Uterus (tissue), 4 donors: Measurements from ENCODE around the gene MYO16. TPM values are rescaled to one million over a fixed set of nuclear protein-coding genes. Genes with fewer than 3 reads are reported as not detected.

Experiments used
- DNase-seq, 2 donors: peaks; one replicate each; pipeline ENCODE4 v3.0.0-alpha.2; 2019 to 2020
- H3K27ac ChIP-seq, 2 donors: fragments of 200-600 bp; sonication (generic); 1 replicate in 1 of 2; 2 replicates in 1 of 2; pipeline ENCODE4 v1.5.1; 2016 to 2018
- H3K27me3 ChIP-seq, 2 donors: fragments of 200-600 bp; sonication (generic); one replicate each; pipeline ENCODE4 v1.5.1; 2018 to 2019; ENCODE audit warnings: control low read depth in 1 of 2
- H3K36me3 ChIP-seq, 2 donors: fragments of 200-600 bp; sonication (generic); one replicate each; pipeline ENCODE4 v1.5.1; 2019; ENCODE audit warnings: control low read depth in 1 of 2
- H3K4me1 ChIP-seq, 2 donors: fragments of 200-600 bp; sonication (generic); one replicate each; pipeline ENCODE4 v1.5.1; 2018 to 2019; ENCODE audit warnings: control low read depth in 1 of 2
- H3K4me3 ChIP-seq, 2 donors: fragments of 200-600 bp; sonication (generic); 1 replicate in 1 of 2; 2 replicates in 1 of 2; pipeline ENCODE4 v1.5.1; 2018 to 2019; ENCODE audit warnings: mild to moderate bottlenecking in 1 of 2
- H3K9me3 ChIP-seq, 2 donors: fragments of 200-600 bp; sonication (generic); one replicate each; pipeline ENCODE4 v1.5.1; 2019; ENCODE audit warnings: control low read depth in 1 of 2
- POLR2A ChIP-seq, 2 donors: fragments of 450-650 bp; IDR thresholded peaks; one replicate each; pipeline ENCODE4 v1.6.1; 2016; ENCODE audit warnings: antibody characterized with exemption in 2 of 2, mild to moderate bottlenecking in 1 of 2, moderate library complexity in 1 of 2
- intact Hi-C: fragments of 100-400 bp; cut with DNase I; formaldehyde crosslinking; loops from one replicate; pipeline ENCODE4 v1.15.1; 2023; ENCODE audit warnings: low total_unique reads
- total RNA-seq, 4 donors: library from RNA; depleted of rRNA in 3 of 4; stranded (reverse); fragments of >200 nt in 3 of 4; gene quantifications; one replicate each; pipeline versions ENCODE4 v1.1.0 to v1.2.4, GENCODE V29; 2014 to 2023
- TF ChIP-seq, protein P1 (sequence below), 4 experiments: fragments of 200-600 bp in 2 of 4; fragments of 450-650 bp in 2 of 4; sonication (generic) in 2 of 4; IDR thresholded peaks; one replicate each; pipeline ENCODE4 v1.5.1; 2016 to 2019; ENCODE audit warnings: antibody characterized with exemption in 4 of 4, mild to moderate bottlenecking in 2 of 4, moderate library complexity in 1 of 4
- donor health status: DM: yes; HTN: yes; CAD: no.

The MYO16 gene
- total RNA-seq, 4 donors from 2014 or later: 0.35 to 0.88 TPM; not detected in 2

DNA sequence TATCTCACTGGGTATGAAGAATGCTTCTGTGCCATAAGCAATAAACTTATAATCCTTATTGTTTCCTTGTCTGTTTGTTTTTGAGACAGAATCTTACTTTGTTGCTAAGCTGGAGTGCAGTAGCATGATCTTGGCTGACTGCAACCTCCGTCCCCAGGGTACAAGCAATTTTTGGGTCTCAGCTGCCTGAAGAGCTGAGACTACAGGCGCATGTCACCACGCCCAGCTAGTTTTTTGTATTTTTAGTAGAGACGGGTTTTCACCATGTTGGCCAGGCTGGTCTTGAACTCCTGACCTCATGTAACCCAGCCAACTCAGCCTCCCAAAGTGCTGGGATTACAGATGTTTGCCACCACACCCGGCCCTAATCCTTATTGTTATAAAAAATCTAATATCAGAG is 112.5 kb downstream of the MYO16 start:
- no peak for DNase-seq
- H3K27me3 ChIP-seq: no peaks in the 10 kb centered on the region
- H3K36me3 ChIP-seq: no peaks in the 10 kb centered on the region
- no peak overlapping the region for H3K27ac ChIP-seq
- no peaks in the 10 kb centered on the region for H3K9me3 ChIP-seq
- TF ChIP-seq, protein P1, sequence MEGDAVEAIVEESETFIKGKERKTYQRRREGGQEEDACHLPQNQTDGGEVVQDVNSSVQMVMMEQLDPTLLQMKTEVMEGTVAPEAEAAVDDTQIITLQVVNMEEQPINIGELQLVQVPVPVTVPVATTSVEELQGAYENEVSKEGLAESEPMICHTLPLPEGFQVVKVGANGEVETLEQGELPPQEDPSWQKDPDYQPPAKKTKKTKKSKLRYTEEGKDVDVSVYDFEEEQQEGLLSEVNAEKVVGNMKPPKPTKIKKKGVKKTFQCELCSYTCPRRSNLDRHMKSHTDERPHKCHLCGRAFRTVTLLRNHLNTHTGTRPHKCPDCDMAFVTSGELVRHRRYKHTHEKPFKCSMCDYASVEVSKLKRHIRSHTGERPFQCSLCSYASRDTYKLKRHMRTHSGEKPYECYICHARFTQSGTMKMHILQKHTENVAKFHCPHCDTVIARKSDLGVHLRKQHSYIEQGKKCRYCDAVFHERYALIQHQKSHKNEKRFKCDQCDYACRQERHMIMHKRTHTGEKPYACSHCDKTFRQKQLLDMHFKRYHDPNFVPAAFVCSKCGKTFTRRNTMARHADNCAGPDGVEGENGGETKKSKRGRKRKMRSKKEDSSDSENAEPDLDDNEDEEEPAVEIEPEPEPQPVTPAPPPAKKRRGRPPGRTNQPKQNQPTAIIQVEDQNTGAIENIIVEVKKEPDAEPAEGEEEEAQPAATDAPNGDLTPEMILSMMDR (IDR thresholded peaks at IDR 0.05): no peak
- no peak for TF ChIP-seq POLR2A (IDR thresholded peaks at IDR 0.05)
- no peaks in the 10 kb centered on the region for H3K4me1 ChIP-seq
- H3K4me3 ChIP-seq: no peak overlapping the region
- intact Hi-C loops: no loop called here

- intact Hi-C loops: no loop called here
- Histone ChIP-seq H3K4me1 (no peaks in the 10 kb centered on the region), H3K36me3 (no peaks in the 10 kb centered on the region), H3K27ac (no peak overlapping the region), H3K9me3 (no peaks in the 10 kb centered on the region), H3K27me3 (no peaks in the 10 kb centered on the region), H3K4me3 (no peak overlapping the region)
- DNase-seq: no peak
- TF ChIP-seq, protein P1 (IDR thresholded peaks at IDR 0.05): no peak
- no peak for TF ChIP-seq POLR2A (IDR thresholded peaks at IDR 0.05)
These were observed 113.5 kb downstream of the MYO16 start for GRCh38 chr13:108742701-108743451.

GRCh38 chr13:108743522-108743921 is 114.1 kb downstream of the MYO16 start:
- H3K36me3 ChIP-seq: no peaks in the 10 kb centered on the region
- H3K4me1 ChIP-seq: no peaks in the 10 kb centered on the region
- H3K9me3 ChIP-seq: no peaks in the 10 kb centered on the region
- DNase-seq: no peak
- no peak overlapping the region for H3K27ac ChIP-seq
- no peaks in the 10 kb centered on the region for H3K27me3 ChIP-seq
- TF ChIP-seq, protein P1 (IDR thresholded peaks at IDR 0.05): no peak
- TF ChIP-seq POLR2A (IDR thresholded peaks at IDR 0.05): no peak
- intact Hi-C loops: no loop called here
- no peak overlapping the region for H3K4me3 ChIP-seq

- intact Hi-C loops: no loop called here
- Histone ChIP-seq H3K4me1 (no peaks in the 10 kb centered on the region), H3K27ac (no peak overlapping the region), H3K27me3 (no peaks in the 10 kb centered on the region), H3K9me3 (no peaks in the 10 kb centered on the region), H3K4me3 (no peak overlapping the region), H3K36me3 (no peaks in the 10 kb centered on the region)
- TF ChIP-seq, protein P1 (IDR thresholded peaks at IDR 0.05): no peak
- TF ChIP-seq POLR2A (IDR thresholded peaks at IDR 0.05): no peak
- no peak for DNase-seq
These were observed 118.4 kb downstream of the MYO16 start for GRCh38 chr13:108747843-108748242.

DNA sequence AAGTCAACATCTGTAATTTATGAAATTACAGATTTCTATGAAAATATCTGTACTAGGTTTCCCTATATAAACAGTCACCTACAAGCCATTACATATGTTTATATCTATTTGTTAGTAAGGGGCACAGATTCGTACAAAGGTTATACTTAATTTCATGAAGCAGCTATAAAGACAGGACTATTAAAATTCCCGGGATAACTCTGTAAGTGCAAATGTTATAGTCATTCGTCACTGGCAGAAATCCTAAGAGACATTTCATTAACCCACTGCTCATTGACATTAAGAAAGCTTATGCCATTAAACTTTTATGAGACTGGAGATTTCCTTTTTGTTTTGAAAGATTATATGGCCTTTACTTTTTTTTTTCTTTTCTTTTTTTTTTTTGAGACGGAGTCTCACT is 122.9 kb downstream of the MYO16 start:
- H3K27me3 ChIP-seq: no peaks in the 10 kb centered on the region
- TF ChIP-seq POLR2A (IDR thresholded peaks at IDR 0.05): no peak
- TF ChIP-seq, protein P1 (IDR thresholded peaks at IDR 0.05): no peak

More for the DNA sequence above, 122.9 kb downstream of the MYO16 start:
- no peaks in the 10 kb centered on the region for H3K36me3 ChIP-seq
- DNase-seq: no peak
- intact Hi-C loops: no loop called here
- H3K4me1 ChIP-seq: no peaks in the 10 kb centered on the region
- no peaks in the 10 kb centered on the region for H3K9me3 ChIP-seq
- H3K27ac ChIP-seq: no peak overlapping the region
- H3K4me3 ChIP-seq: no peak overlapping the region
